ENCODE data around the gene CACTIN.
A peak's percentile ranks its signal among the peaks of the same experiment; 100 is the strongest.
"Not testable (repeated sequence)": the region's sequence is repeated elsewhere in the genome, so short reads cannot be mapped to it uniquely, and the experiment has no call there.

The CACTIN gene

GRCh38 chr19:3649888-3650287 lies 23.3 kb upstream of the CACTIN start:
- Histone ChIP-seq H3K14ac (ENCODE audit: low read length in 2 of 2) (no peak overlapping the region), H3K79me1 (replicated peaks; ENCODE audit: low read length, poor library complexity, severe bottlenecking) (peaks cover 62% of the 10 kb centered on the region), H3K36me3 (ENCODE audit: control insufficient read depth in 1 of 2, insufficient read depth in 2 of 2, low read depth in 1 of 2, low read length in 2 of 2) (peaks cover 51 to 88% of the 10 kb centered on the region in 2 experiments), H2AFZ (ENCODE audit: low read depth, low read length) (no peak overlapping the region), H3K27ac (ENCODE audit: low read length, poor library complexity, severe bottlenecking) (no peak overlapping the region), H3K23ac (ENCODE audit: low read length in 2 of 2) (no peak overlapping the region), H3K4me1 (ENCODE audit: control insufficient read depth, insufficient read depth, low read depth, low read length) (peaks cover 7% of the 10 kb centered on the region), H3K9me3 (ENCODE audit: control insufficient read depth, low read length) (no peaks in the 10 kb centered on the region), H3K4ac (ENCODE audit: low read depth in 1 of 2, low read length in 2 of 2) (no peak overlapping the region), H2AK5ac (ENCODE audit: low read length, severe bottlenecking) (no peak overlapping the region), H3K18ac (ENCODE audit: low read depth in 1 of 2, low read length in 2 of 2) (no peak overlapping the region), H3K4me3 (ENCODE audit: insufficient read depth in 1 of 2, low read depth in 1 of 2, low read length in 2 of 2) (no peak overlapping the region), H3K27me3 (ENCODE audit: control insufficient read depth in 1 of 2, insufficient read depth in 1 of 2, low read length in 2 of 2) (no peaks in the 10 kb centered on the region), H4K8ac (ENCODE audit: low read length) (peak overlapping the region; percentile 12), H2BK15ac (ENCODE audit: low read depth, poor library complexity, severe bottlenecking) (no peak overlapping the region), H2BK12ac (ENCODE audit: low read length in 2 of 2) (no peak overlapping the region), H4K91ac (ENCODE audit: low read length) (no peak overlapping the region), H2BK5ac (ENCODE audit: low read depth, low read length, poor library complexity, severe bottlenecking) (no peak overlapping the region), H3K4me2 (ENCODE audit: low read length, poor library complexity, severe bottlenecking) (no peak overlapping the region), H2BK120ac (ENCODE audit: low read depth, low read length) (no peak overlapping the region), H3K9ac (ENCODE audit: low read length) (no peak overlapping the region)
- WGBS, result 95% methylated on average over 16 of the region's 16 CpGs
- DNase-seq, result no peak

DNA sequence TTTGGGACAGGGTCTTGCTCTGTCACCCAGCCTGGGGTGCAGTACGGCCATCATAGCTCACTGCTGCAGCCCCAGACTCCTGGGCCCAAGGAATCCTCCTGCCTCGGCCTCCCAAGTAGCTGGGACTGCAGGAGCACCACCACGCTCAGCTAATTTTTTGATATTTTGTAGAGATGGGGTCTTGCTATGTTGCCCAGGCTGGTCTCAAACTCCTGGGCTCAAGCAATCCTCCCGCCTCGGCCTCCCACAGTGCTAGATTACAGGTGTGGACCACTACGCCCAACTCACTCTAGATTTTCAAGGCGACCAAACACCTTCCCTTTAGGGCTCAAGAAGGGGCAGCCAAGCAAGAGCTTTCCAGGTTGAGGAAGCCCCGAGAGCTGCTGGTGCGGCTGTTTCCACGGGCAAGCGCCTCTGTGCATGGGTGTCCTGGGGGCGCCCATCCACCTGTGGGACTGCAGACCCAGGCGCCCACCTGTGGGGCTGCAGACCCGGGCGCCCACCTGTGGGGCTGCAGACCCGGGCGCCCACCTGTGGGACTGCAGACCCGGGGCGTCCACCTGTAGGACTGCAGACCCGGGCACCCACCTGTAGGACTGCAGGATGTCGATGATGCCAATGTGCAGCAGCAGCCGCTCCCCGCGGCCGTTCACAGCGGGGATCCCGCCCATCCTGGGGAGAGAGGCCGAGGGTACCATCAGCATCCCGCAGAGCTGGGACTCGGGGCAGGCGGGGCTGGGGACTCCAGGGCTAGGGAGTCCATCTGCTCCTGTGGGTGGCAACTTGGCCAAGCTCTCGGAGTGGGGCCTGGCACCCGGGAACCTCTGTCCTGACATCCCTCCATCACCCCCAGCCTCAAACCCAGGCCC lies 21.7 kb upstream of the CACTIN start:
- H2BK12ac ChIP-seq (ENCODE audit: low read length in 2 of 2), result no peak overlapping the region
- H3K79me1 ChIP-seq (replicated peaks; ENCODE audit: low read length, poor library complexity, severe bottlenecking), result peaks cover 66% of the 10 kb centered on the region
- no peak overlapping the region for H3K4ac ChIP-seq (ENCODE audit: low read depth in 1 of 2, low read length in 2 of 2)
- H2BK120ac ChIP-seq (ENCODE audit: low read depth, low read length), result no peak overlapping the region
- H3K23ac ChIP-seq (ENCODE audit: low read length in 2 of 2), result no peak overlapping the region
- peaks cover 6% of the 10 kb centered on the region for H3K4me1 ChIP-seq (ENCODE audit: control insufficient read depth, insufficient read depth, low read depth, low read length)
- no peaks in the 10 kb centered on the region for H3K27me3 ChIP-seq (ENCODE audit: control insufficient read depth in 1 of 2, insufficient read depth in 1 of 2, low read length in 2 of 2)
- no peak overlapping the region for H3K27ac ChIP-seq (ENCODE audit: low read length, poor library complexity, severe bottlenecking)
- H2AFZ ChIP-seq (ENCODE audit: low read depth, low read length), result no peak overlapping the region
- no peak overlapping the region for H3K14ac ChIP-seq (ENCODE audit: low read length in 2 of 2)
- no peak overlapping the region for H2AK5ac ChIP-seq (ENCODE audit: low read length, severe bottlenecking)
- WGBS, result 98% methylated on average over 31 of the region's 33 CpGs
- H2BK5ac ChIP-seq (ENCODE audit: low read depth, low read length, poor library complexity, severe bottlenecking), result no peak overlapping the region
- H3K9me3 ChIP-seq (ENCODE audit: control insufficient read depth, low read length), result no peaks in the 10 kb centered on the region
- H4K91ac ChIP-seq (ENCODE audit: low read length), result no peak overlapping the region
- H2BK15ac ChIP-seq (ENCODE audit: low read depth, poor library complexity, severe bottlenecking), result no peak overlapping the region
- H3K4me2 ChIP-seq (ENCODE audit: low read length, poor library complexity, severe bottlenecking), result no peak overlapping the region
- DNase-seq, result no peak
- H4K8ac ChIP-seq (ENCODE audit: low read length), result no peak overlapping the region
- H3K9ac ChIP-seq (ENCODE audit: low read length), result no peak overlapping the region
- H3K4me3 ChIP-seq (ENCODE audit: insufficient read depth in 1 of 2, low read depth in 1 of 2, low read length in 2 of 2), result no peak overlapping the region
- H3K18ac ChIP-seq (ENCODE audit: low read depth in 1 of 2, low read length in 2 of 2), result no peak overlapping the region
- H3K36me3 ChIP-seq (ENCODE audit: control insufficient read depth in 1 of 2, insufficient read depth in 2 of 2, low read depth in 1 of 2, low read length in 2 of 2), result peaks cover 50 to 93% of the 10 kb centered on the region in 2 experiments

- not testable (repeated sequence) for DNase-seq; H4K91ac ChIP-seq (ENCODE audit: low read length); H3K4me1 ChIP-seq (ENCODE audit: control insufficient read depth, insufficient read depth, low read depth, low read length); H3K9me3 ChIP-seq (ENCODE audit: control insufficient read depth, low read length); H2BK5ac ChIP-seq (ENCODE audit: low read depth, low read length, poor library complexity, severe bottlenecking); H2AK5ac ChIP-seq (ENCODE audit: low read length, severe bottlenecking); H2AFZ ChIP-seq (ENCODE audit: low read depth, low read length); H3K4me3 ChIP-seq (ENCODE audit: insufficient read depth in 1 of 2, low read depth in 1 of 2, low read length in 2 of 2); H3K27ac ChIP-seq (ENCODE audit: low read length, poor library complexity, severe bottlenecking); H3K4me2 ChIP-seq (ENCODE audit: low read length, poor library complexity, severe bottlenecking); H3K27me3 ChIP-seq (ENCODE audit: control insufficient read depth in 1 of 2, insufficient read depth in 1 of 2, low read length in 2 of 2); H2BK120ac ChIP-seq (ENCODE audit: low read depth, low read length); H3K9ac ChIP-seq (ENCODE audit: low read length); H2BK12ac ChIP-seq (ENCODE audit: low read length in 2 of 2); H3K18ac ChIP-seq (ENCODE audit: low read depth in 1 of 2, low read length in 2 of 2); H3K4ac ChIP-seq (ENCODE audit: low read depth in 1 of 2, low read length in 2 of 2); H3K14ac ChIP-seq (ENCODE audit: low read length in 2 of 2); H2BK15ac ChIP-seq (ENCODE audit: low read depth, poor library complexity, severe bottlenecking); H3K23ac ChIP-seq (ENCODE audit: low read length in 2 of 2)
- whole genome bisulfite sequencing, result 89% methylated on average over 5 of the region's 5 CpGs
- H3K79me1 ChIP-seq (replicated peaks; ENCODE audit: low read length, poor library complexity, severe bottlenecking), result peaks cover 65% of the 10 kb centered on the region
- H4K8ac ChIP-seq (ENCODE audit: low read length), result peak overlapping the region; percentile 50
- peaks cover 51 to 93% of the 10 kb centered on the region in 2 experiments for H3K36me3 ChIP-seq (ENCODE audit: control insufficient read depth in 1 of 2, insufficient read depth in 2 of 2, low read depth in 1 of 2, low read length in 2 of 2)
These were observed 20.5 kb upstream of the CACTIN start for GRCh38 chr19:3647102-3647501.

GRCh38 chr19:3646336-3647092 lies 19.9 kb upstream of the CACTIN start:
- no peaks in the 10 kb centered on the region for H3K9me3 ChIP-seq (ENCODE audit: control insufficient read depth, low read length)
- no peak overlapping the region for H2BK12ac ChIP-seq (ENCODE audit: low read length in 2 of 2)
- 95% methylated on average over 23 of the region's 23 CpGs for WGBS
- DNase-seq, result no peak
- no peak overlapping the region for H3K23ac ChIP-seq (ENCODE audit: low read length in 2 of 2)
- H3K27ac ChIP-seq (ENCODE audit: low read length, poor library complexity, severe bottlenecking), result no peak overlapping the region
- H2BK120ac ChIP-seq (ENCODE audit: low read depth, low read length), result no peak overlapping the region
- H2AFZ ChIP-seq (ENCODE audit: low read depth, low read length), result no peak overlapping the region
- H2AK5ac ChIP-seq (ENCODE audit: low read length, severe bottlenecking), result no peak overlapping the region
- H3K4me2 ChIP-seq (ENCODE audit: low read length, poor library complexity, severe bottlenecking), result no peak overlapping the region
- H3K14ac ChIP-seq (ENCODE audit: low read length in 2 of 2), result no peak overlapping the region
- no peak overlapping the region for H3K18ac ChIP-seq (ENCODE audit: low read depth in 1 of 2, low read length in 2 of 2)
- peaks cover 65% of the 10 kb centered on the region for H3K79me1 ChIP-seq (replicated peaks; ENCODE audit: low read length, poor library complexity, severe bottlenecking)
- no peak overlapping the region for H2BK15ac ChIP-seq (ENCODE audit: low read depth, poor library complexity, severe bottlenecking)
- no peak overlapping the region for H3K4ac ChIP-seq (ENCODE audit: low read depth in 1 of 2, low read length in 2 of 2)
- peaks cover 5% of the 10 kb centered on the region for H3K4me1 ChIP-seq (ENCODE audit: control insufficient read depth, insufficient read depth, low read depth, low read length)
- H3K36me3 ChIP-seq (ENCODE audit: control insufficient read depth in 1 of 2, insufficient read depth in 2 of 2, low read depth in 1 of 2, low read length in 2 of 2), result peaks cover 52 to 93% of the 10 kb centered on the region in 2 experiments
- H3K9ac ChIP-seq (ENCODE audit: low read length), result no peak overlapping the region
- H3K4me3 ChIP-seq (ENCODE audit: insufficient read depth in 1 of 2, low read depth in 1 of 2, low read length in 2 of 2), result no peak overlapping the region
- no peak overlapping the region for H4K91ac ChIP-seq (ENCODE audit: low read length)
- no peaks in the 10 kb centered on the region for H3K27me3 ChIP-seq (ENCODE audit: control insufficient read depth in 1 of 2, insufficient read depth in 1 of 2, low read length in 2 of 2)
- H2BK5ac ChIP-seq (ENCODE audit: low read depth, low read length, poor library complexity, severe bottlenecking), result no peak overlapping the region
- H4K8ac ChIP-seq (ENCODE audit: low read length), result no peak overlapping the region

Data from mesenchymal stem cell (in vitro differentiated cells and primary cell).